Heart left ventricle (tissue), 13 donors: ENCODE measurements around the gene TPRN.

Experiments
- CTCF ChIP-seq, 12 donors: fragments of 200-600 bp; sonication (generic) in 4 of 12; IDR thresholded peaks; one replicate each; pipeline versions ENCODE4 v1.5.0 to v1.8.0; 2018 to 2022; ENCODE audit warnings: antibody characterized with exemption in 12 of 12, mild to moderate bottlenecking in 5 of 12
- POLR2A ChIP-seq, 2 donors: fragments of 450-650 bp; IDR thresholded peaks; one replicate each; pipeline ENCODE4 v1.6.1; 2017; ENCODE audit warnings: antibody characterized with exemption in 2 of 2, mild to moderate bottlenecking in 2 of 2, moderate library complexity in 2 of 2
- donor health status: ischemic (EF 13 %, LVEDD 7.1; RV severe dilation, severe dysfunction).
- donor health status: DM: no; HTN: yes; CAD: no.
- donor health status: DM: no; HTN: no; CAD: no.
- donor health status: ischemic (EF 25% LVEDD 6.9; RV normal size, moderate dysfunction).
- donor health status: ischemic (EF 25% LVEDD 5.7; RV mildly dilated, moderate dysfunction).
- donor health status: ischemic (EF 35%, LVEDD 5.7; RV mildly dilated, moderate dysfunction).
- donor health status: nonischemic (EF 11% LVEDD 7.7; RV severe dilation, severe dysfunction).
- donor health status: DM: yes; HTN: yes; CAD: no.
- donor health status: PGD.
- donor health status: ischemic (EF 29% LVEDD 5.4; RV normal size, mild dysfunction).
- donor health status: nonischemic (EF 23%, LVEDD 6.1; RV moderate dilation, normal function).

- TF ChIP-seq POLR2A (IDR thresholded peaks at IDR 0.05) (no peak), CTCF (IDR thresholded peaks at IDR 0.05) (no peak)
Observed at GRCh38 chr9:137220317-137221094, 20.0 kb upstream of the TPRN start.
